HEK293 (cell line): Measurements from ENCODE around the gene LRBA.

Experiments
- CTCF ChIP-seq: fragments of 450-650 bp; formaldehyde crosslinking; IDR thresholded peaks from 2 replicates; pipeline ENCODE4 v1.5.1; 2016; ENCODE audit warnings: missing biosample characterization, missing genetic modification characterization
- FEZF1 ChIP-seq: fragments of 450-650 bp; formaldehyde crosslinking; IDR thresholded peaks from 2 replicates; pipeline ENCODE4 v1.5.1; 2016; ENCODE audit warnings: missing biosample characterization, missing genetic modification characterization
- KLF16 ChIP-seq: fragments of 450-650 bp; formaldehyde crosslinking; IDR thresholded peaks from 2 replicates; pipeline ENCODE4 v1.5.1; 2017; ENCODE audit warnings: missing biosample characterization, missing genetic modification characterization
- RBAK ChIP-seq: fragments of 450-650 bp; formaldehyde crosslinking; IDR thresholded peaks from 2 replicates; pipeline ENCODE4 v1.5.1; 2016; ENCODE audit warnings: missing biosample characterization, missing genetic modification characterization
- REPIN1 ChIP-seq: fragments of 450-650 bp; formaldehyde crosslinking; IDR thresholded peaks from 2 replicates; pipeline ENCODE4 v1.5.1; 2017; ENCODE audit warnings: missing biosample characterization, missing genetic modification characterization, low read depth
- SCRT1 ChIP-seq: fragments of 450-650 bp; formaldehyde crosslinking; IDR thresholded peaks from 2 replicates; pipeline ENCODE4 v1.5.1; 2016; ENCODE audit warnings: missing biosample characterization, missing genetic modification characterization, borderline replicate concordance
- SP3 ChIP-seq: fragments of 450-650 bp; formaldehyde crosslinking; IDR thresholded peaks from 2 replicates; pipeline ENCODE4 v1.5.1; 2016; ENCODE audit warnings: missing biosample characterization, missing genetic modification characterization
- ZBTB1 ChIP-seq: fragments of 450-650 bp; formaldehyde crosslinking; IDR thresholded peaks from 2 replicates; pipeline ENCODE4 v1.5.1; 2016; ENCODE audit warnings: missing biosample characterization, missing genetic modification characterization
- ZBTB17 ChIP-seq: fragments of 450-650 bp; formaldehyde crosslinking; IDR thresholded peaks from 2 replicates; pipeline ENCODE4 v1.5.1; 2016; ENCODE audit warnings: missing biosample characterization, missing genetic modification characterization
- ZBTB26 ChIP-seq: fragments of 450-650 bp; formaldehyde crosslinking; optimal IDR thresholded peaks from 2 replicates; pipeline ENCODE3; 2016; ENCODE audit warnings: missing biosample characterization, mild to moderate bottlenecking, missing genetic modification characterization
- ZBTB48 ChIP-seq: fragments of 450-650 bp; formaldehyde crosslinking; IDR thresholded peaks from 2 replicates; pipeline ENCODE4 v1.5.1; 2016; ENCODE audit warnings: missing biosample characterization, missing genetic modification characterization
- ZNF155 ChIP-seq: fragments of 450-650 bp; formaldehyde crosslinking; IDR thresholded peaks from 2 replicates; pipeline ENCODE4 v1.5.1; 2016; ENCODE audit warnings: missing biosample characterization, missing genetic modification characterization
- ZNF157 ChIP-seq: fragments of 450-650 bp; formaldehyde crosslinking; IDR thresholded peaks from 2 replicates; pipeline ENCODE4 v1.5.1; 2016; ENCODE audit warnings: missing biosample characterization, missing genetic modification characterization
- ZNF175 ChIP-seq: fragments of 450-650 bp; formaldehyde crosslinking; IDR thresholded peaks from 2 replicates; pipeline ENCODE4 v1.5.1; 2016; ENCODE audit warnings: missing biosample characterization, missing genetic modification characterization
- ZNF2 ChIP-seq: fragments of 450-650 bp; formaldehyde crosslinking; IDR thresholded peaks from 2 replicates; pipeline ENCODE4 v1.5.1; 2016; ENCODE audit warnings: missing biosample characterization, missing genetic modification characterization
- ZNF24 ChIP-seq: fragments of 450-650 bp; formaldehyde crosslinking; IDR thresholded peaks from 2 replicates; pipeline ENCODE4 v1.5.1; 2016; ENCODE audit warnings: missing biosample characterization, missing genetic modification characterization
- ZNF274 ChIP-seq, 2 experiments: fragments of 200-500 bp in 1 of 2; fragments of 450-650 bp in 1 of 2; sonication (Bioruptor generic) in 1 of 2; formaldehyde crosslinking in 1 of 2; IDR thresholded peaks; 2 replicates each; pipeline versions ENCODE4 v1.5.1 to v1.6.1; 2014 to 2016; ENCODE audit warnings: borderline replicate concordance in 1 of 2, inconsistent platforms in 1 of 2, low read length in 1 of 2, missing biosample characterization in 1 of 2, missing genetic modification characterization in 1 of 2
- ZNF280C ChIP-seq: fragments of 450-650 bp; formaldehyde crosslinking; IDR thresholded peaks from 2 replicates; pipeline ENCODE4 v1.5.1; 2016; ENCODE audit warnings: missing biosample characterization, missing genetic modification characterization
- ZNF280D ChIP-seq: fragments of 450-650 bp; formaldehyde crosslinking; IDR thresholded peaks from 2 replicates; pipeline ENCODE4 v1.5.1; 2016; ENCODE audit warnings: missing biosample characterization, missing genetic modification characterization
- ZNF324 ChIP-seq: fragments of 450-650 bp; formaldehyde crosslinking; IDR thresholded peaks from 2 replicates; pipeline ENCODE4 v1.5.1; 2016; ENCODE audit warnings: missing biosample characterization, missing genetic modification characterization
- ZNF341 ChIP-seq: fragments of 450-650 bp; formaldehyde crosslinking; IDR thresholded peaks from 2 replicates; pipeline ENCODE4; 2016; ENCODE audit warnings: low read depth, missing biosample characterization, missing genetic modification characterization
- ZNF362 ChIP-seq: fragments of 450-650 bp; formaldehyde crosslinking; IDR thresholded peaks from 2 replicates; pipeline ENCODE4 v1.5.1; 2016; ENCODE audit warnings: missing biosample characterization, missing genetic modification characterization
- ZNF416 ChIP-seq: fragments of 450-650 bp; formaldehyde crosslinking; IDR thresholded peaks from 2 replicates; pipeline ENCODE4 v1.5.1; 2016; ENCODE audit warnings: missing biosample characterization, missing genetic modification characterization
- ZNF426 ChIP-seq: fragments of 450-650 bp; formaldehyde crosslinking; IDR thresholded peaks from 2 replicates; pipeline ENCODE4 v1.5.1; 2017; ENCODE audit warnings: missing biosample characterization, missing genetic modification characterization, mild to moderate bottlenecking, inconsistent platforms, moderate library complexity
- ZNF521 ChIP-seq: fragments of 450-650 bp; formaldehyde crosslinking; IDR thresholded peaks from 2 replicates; pipeline ENCODE4 v1.5.1; 2017; ENCODE audit warnings: missing biosample characterization, mild to moderate bottlenecking, missing genetic modification characterization
- ZNF530 ChIP-seq: fragments of 450-650 bp; formaldehyde crosslinking; IDR thresholded peaks from 2 replicates; pipeline ENCODE4 v1.5.1; 2016; ENCODE audit warnings: low read depth, missing biosample characterization, missing genetic modification characterization
- ZNF549 ChIP-seq: fragments of 450-650 bp; IDR thresholded peaks from 2 replicates; pipeline ENCODE4 v1.5.1; 2018; ENCODE audit warnings: missing biosample characterization, missing genetic modification characterization, mild to moderate bottlenecking, inconsistent platforms, moderate library complexity
- ZNF624 ChIP-seq: fragments of 450-650 bp; formaldehyde crosslinking; IDR thresholded peaks from 2 replicates; pipeline ENCODE4 v1.5.1; 2017; ENCODE audit warnings: missing biosample characterization, missing genetic modification characterization
- ZNF664 ChIP-seq: fragments of 450-650 bp; formaldehyde crosslinking; IDR thresholded peaks from 2 replicates; pipeline ENCODE4 v1.5.1; 2016; ENCODE audit warnings: missing biosample characterization, missing genetic modification characterization
- ZNF76 ChIP-seq: fragments of 450-650 bp; formaldehyde crosslinking; IDR thresholded peaks from 2 replicates; pipeline ENCODE4; 2016; ENCODE audit warnings: low read depth, missing biosample characterization, missing genetic modification characterization, borderline replicate concordance
- ZNF792 ChIP-seq: fragments of 450-650 bp; formaldehyde crosslinking; IDR thresholded peaks from 2 replicates; pipeline ENCODE4 v1.5.1; 2016; ENCODE audit warnings: missing biosample characterization, missing genetic modification characterization
- ZXDB ChIP-seq: fragments of 450-650 bp; formaldehyde crosslinking; IDR thresholded peaks from 2 replicates; pipeline ENCODE4 v1.5.1; 2016; ENCODE audit warnings: missing biosample characterization, missing genetic modification characterization

The LRBA gene

GRCh38 chr4:150579551-150580234, 435.4 kb downstream of the LRBA start (continued):
- TF ChIP-seq ZNF280D (tag by site-specific recombination) = no peak
- TF ChIP-seq ZBTB17 = 0 out of 2 replicates have a peak, but pooled peaks have one; percentile 43
- TF ChIP-seq ZNF792 = no peak
- TF ChIP-seq ZNF24 (tag by site-specific recombination) = no peak
- peak; percentile 50; the same call in 1 of the 2 replicates for TF ChIP-seq SP3 (tag by site-specific recombination)
- no peak for TF ChIP-seq ZXDB (tag by site-specific recombination)
- no peak for TF ChIP-seq ZNF664
- TF ChIP-seq ZNF157 (tag by site-specific recombination) = no peak
- no peak for TF ChIP-seq SCRT1 (tag by site-specific recombination)
- TF ChIP-seq ZNF530 (tag by site-specific recombination) = no peak
- no peak for TF ChIP-seq ZNF274 (IDR thresholded peaks at IDR 0.05; ENCODE audit: low read length)
- TF ChIP-seq ZNF274 (tag by site-specific recombination; IDR thresholded peaks at IDR 0.05; ENCODE audit: borderline replicate concordance) = no peak
- no peak for TF ChIP-seq ZNF624 (tag by site-specific recombination)
- TF ChIP-seq REPIN1 = no peak
- TF ChIP-seq ZBTB48 (tag by site-specific recombination) = peak; percentile 43
- TF ChIP-seq ZNF416 (tag by site-specific recombination) = no peak
- no peak for TF ChIP-seq ZNF521 (tag by site-specific recombination)
- no peak for TF ChIP-seq ZNF549
- peak; percentile 39; the same call in 1 of the 2 replicates for TF ChIP-seq ZNF2 (tag by site-specific recombination)
- no peak for TF ChIP-seq ZNF280C (tag by site-specific recombination)
- no peak for TF ChIP-seq KLF16 (tag by site-specific recombination)
- TF ChIP-seq ZBTB26 (tag by site-specific recombination) = peak; percentile 77
- TF ChIP-seq ZNF324 = no peak
- no peak for TF ChIP-seq RBAK (tag by site-specific recombination)
- TF ChIP-seq CTCF (tag by site-specific recombination) = peak; percentile 65
- no peak for TF ChIP-seq ZNF155 (tag by site-specific recombination)
- TF ChIP-seq FEZF1 (tag by site-specific recombination) = no peak
- no peak for TF ChIP-seq ZNF175 (tag by site-specific recombination)
- TF ChIP-seq ZNF341 (tag by site-specific recombination) = peak; percentile 39; the same call in 1 of the 2 replicates
- TF ChIP-seq ZBTB1 = no peak
- TF ChIP-seq ZNF76 = 0 out of 2 replicates have a peak, but pooled peaks have one; percentile 19
- TF ChIP-seq ZNF362 (tag by site-specific recombination) = no peak
- TF ChIP-seq ZNF426 (tag by site-specific recombination) = no peak
